SW480 (cell line): Measurements from ENCODE around the gene CSNK1A1L.
A peak's percentile ranks its signal among the peaks of the same experiment; 100 is the strongest.

ENCODE experiments used
- DNase-seq: peaks from one replicate; pipeline ENCODE4 v3.0.0-alpha.2; 2016; ENCODE audit warnings: low spot score

The CSNK1A1L gene

GRCh38 chr13:37106642-37107041, 1.2 kb upstream of the CSNK1A1L start:
- no peak for DNase-seq

- DNase-seq, result no peak
These were observed 2.6 kb downstream of the CSNK1A1L start for GRCh38 chr13:37102896-37103295.

GRCh38 chr13:37101201-37101600, 4.3 kb downstream of the CSNK1A1L start:
- DNase-seq, result no peak

DNA sequence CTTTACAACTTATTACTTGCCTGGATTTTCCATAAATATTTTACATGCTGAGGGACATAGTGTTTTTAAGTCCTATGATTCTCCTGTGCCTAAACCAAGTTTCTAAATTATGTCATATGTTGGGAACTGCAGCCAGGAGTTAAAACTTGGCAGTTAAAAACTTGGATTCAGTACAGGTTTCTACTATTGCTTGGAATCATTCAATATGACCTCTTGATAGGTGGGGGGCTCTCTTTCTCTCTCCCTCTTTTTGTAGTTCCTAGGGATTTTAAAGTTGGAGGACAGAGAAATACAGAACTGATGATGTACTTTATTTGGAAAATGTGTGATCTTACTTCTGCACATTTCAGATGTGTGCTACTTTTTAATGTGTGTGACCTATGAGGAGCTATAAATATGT, 4.7 kb downstream of the CSNK1A1L start:
- no peak for DNase-seq

DNA sequence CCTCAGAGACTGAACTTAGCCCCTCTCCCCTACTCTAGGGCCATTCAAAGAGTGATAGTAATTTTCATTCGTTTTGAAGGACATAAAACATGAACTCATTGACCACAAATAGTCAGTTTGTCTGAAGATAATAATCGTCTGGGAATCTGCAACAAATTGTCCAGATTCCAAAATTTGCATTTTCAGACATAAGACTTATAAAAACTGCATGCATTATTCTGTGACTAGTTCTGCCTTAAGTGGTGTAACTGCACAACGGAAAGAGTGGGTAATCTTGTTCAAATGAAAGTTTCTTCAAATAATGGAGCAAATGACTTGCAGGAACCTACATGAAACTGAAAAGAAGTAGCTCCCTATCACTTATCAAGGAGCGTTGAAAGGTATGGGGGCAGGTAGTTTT, 8.4 kb downstream of the CSNK1A1L start:
- no peak for DNase-seq

DNA sequence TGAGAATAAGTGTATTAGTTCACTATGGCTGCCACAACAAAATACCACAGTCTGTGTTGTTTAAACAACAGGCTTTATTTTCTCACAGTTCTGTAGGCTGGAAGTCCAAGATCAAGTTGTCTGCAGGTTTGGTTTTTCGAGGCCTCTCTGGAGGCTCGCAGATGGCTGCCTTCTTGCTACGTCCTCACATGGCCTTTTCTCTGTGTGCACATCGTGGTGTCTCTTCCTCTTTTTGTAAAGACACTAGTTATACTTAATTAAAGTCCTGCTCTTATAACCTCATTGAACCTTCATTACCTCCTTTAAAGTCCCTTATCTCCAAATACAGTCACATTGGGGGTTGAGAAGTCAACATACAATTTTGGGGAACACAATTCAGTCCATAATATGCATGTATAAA, 10.6 kb downstream of the CSNK1A1L start:
- no peak for DNase-seq

DNA sequence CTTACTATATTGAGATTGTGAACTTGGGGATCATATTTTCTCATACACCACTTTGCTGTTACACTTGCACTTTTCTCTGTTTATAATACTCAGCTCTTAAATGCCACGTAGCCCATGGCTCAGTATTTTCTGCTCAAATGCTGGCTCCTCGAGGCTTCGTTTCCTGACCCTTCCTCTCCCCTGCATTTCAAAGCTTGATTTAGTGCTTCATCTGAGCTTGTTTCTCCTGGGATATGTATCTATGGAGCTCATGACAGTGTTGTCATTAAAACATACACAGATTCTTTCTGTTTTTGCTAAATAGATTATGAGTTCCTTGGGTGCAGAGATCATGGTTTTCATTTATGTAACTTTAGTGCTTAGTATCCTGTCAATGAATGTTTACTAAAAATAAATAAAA, 11.4 kb downstream of the CSNK1A1L start:
- no peak for DNase-seq

DNA sequence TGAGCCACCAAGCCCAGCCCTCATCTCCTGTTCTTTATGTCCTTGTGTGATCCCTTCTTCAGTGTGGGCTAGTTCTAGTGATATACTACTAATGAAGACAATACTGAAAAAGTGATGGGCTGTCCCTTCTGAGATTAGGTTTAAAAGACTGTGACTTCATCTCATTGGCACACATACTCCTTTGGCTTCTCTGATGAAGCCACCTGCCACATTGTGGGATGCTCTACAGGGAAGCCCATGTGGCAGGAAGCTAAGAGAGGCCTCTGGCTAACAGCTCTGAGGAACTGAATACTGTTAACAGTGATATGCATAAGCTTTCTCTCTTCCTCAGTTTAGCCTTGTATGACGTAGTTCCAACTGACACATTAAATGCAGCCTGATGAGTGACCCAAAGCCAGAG, 13.6 kb downstream of the CSNK1A1L start:
- no peak for DNase-seq

DNA sequence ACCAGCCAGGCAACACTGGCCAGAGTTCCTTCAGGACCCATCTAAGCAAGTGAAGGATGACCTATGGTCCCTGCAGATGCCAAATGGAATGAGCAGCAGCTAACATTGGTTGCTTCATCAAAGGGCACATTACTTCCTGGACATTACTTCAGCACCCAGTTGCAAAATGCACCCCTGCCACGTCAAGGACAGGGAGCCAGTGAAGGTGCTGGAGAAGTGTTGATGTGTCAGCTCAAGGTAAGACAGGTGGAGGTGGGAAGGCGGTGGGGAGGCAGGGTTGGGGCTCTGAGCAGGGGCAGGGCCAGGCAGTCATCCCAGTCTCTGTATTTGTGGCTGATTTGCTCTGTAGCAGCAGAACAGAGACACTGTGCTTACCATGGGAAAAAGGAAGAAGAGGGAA, 14.6 kb downstream of the CSNK1A1L start:
- no peak for DNase-seq

GRCh38 chr13:37089495-37089894, 16.0 kb downstream of the CSNK1A1L start:
- no peak for DNase-seq

- DNase-seq, result no peak
These were observed 18.0 kb downstream of the CSNK1A1L start for GRCh38 chr13:37087486-37087885.

- DNase-seq, result no peak
These were observed 19.9 kb downstream of the CSNK1A1L start for GRCh38 chr13:37085606-37086005.

GRCh38 chr13:37076818-37077217, 28.6 kb downstream of the CSNK1A1L start:
- DNase-seq, result no peak

- no peak for DNase-seq
These were observed 30.3 kb downstream of the CSNK1A1L start for GRCh38 chr13:37075164-37075563.

DNA sequence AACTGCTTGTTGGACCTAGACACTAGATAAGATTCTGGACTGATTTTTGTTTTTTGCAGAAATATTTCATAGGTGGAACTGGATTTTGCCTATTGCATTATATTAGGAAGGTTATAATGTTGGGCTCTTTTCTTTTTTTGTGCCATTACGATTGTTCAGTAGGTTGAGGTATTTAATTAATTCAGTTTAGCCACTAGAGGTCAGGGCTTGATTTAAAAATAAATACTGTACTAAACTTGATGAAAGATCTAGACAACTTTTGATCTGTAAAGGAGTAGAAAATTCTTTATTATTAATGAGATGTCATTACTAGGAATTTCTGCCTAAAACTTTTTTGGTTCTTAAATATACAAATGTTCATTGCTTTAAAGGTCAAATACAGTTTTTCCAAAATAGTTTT, 30.8 kb downstream of the CSNK1A1L start:
- DNase-seq, result peak; percentile 55

DNA sequence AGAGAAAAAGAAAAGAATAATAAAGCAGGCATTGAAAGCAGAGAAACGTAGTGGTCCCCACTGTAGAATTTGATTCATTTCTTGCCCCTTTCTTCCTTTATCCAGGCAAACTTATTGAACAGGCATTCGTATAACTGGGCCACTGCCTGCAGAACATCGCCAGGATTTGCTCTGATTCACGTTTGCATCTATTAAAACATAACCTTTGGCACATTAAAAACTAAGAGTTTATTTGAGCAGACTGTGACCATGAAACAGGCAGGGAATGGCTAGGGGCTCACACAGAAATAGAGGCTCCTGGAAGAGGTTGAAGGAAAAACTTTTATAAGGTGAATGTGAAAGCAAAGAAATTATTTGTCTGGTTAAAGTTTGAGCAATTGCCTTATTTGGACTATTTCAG, 33.4 kb downstream of the CSNK1A1L start:
- DNase-seq, result no peak

GRCh38 chr13:37070956-37071355, 34.5 kb downstream of the CSNK1A1L start:
- DNase-seq, result no peak

- no peak for DNase-seq
These were observed 35.2 kb downstream of the CSNK1A1L start for GRCh38 chr13:37070145-37070695.

DNA sequence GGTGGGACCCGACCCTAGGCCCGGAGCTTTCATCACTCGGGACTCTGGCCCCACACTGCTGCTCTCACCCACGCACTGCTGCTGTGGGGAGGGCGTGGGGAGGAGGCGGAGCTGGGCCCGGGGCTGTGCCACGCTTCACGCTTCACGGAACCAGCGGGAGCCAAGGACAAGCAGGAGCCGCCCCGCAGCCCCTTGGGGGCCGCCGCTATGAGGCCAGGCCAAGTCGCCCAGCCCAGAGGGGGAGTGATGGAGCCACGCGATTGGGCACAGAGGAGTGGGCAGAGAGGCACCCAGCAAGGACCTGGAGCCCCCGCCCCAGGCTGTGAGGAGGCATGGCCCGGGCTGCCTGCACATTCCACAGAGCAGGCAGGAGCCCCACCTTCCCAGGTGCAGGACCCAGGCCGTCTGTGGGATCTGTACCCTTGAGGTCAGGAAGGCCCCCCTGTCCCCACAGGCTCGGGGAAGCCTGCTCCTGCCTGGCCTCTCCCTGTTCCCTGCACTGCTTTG, 35.8 kb downstream of the CSNK1A1L start:
- no peak for DNase-seq

DNA sequence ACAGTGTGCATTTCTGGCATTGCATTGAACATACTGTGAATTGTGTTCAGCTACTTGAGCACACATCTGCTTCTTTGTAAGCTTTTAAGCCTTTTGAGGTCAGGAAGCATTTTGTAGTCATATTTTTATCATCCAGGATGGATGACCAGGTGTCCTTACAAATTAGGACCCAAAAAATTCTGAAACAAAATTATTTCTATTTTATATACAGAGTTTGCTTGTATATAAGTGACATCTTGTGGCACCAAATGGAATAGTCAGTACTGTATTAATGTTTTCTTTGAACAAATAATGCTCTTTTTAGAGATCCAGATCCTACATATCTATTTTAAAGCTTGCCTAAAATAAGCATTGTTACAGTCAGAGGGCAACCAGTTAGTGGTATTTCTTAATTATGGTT, 36.5 kb downstream of the CSNK1A1L start:
- peak; percentile 25 for DNase-seq

DNA sequence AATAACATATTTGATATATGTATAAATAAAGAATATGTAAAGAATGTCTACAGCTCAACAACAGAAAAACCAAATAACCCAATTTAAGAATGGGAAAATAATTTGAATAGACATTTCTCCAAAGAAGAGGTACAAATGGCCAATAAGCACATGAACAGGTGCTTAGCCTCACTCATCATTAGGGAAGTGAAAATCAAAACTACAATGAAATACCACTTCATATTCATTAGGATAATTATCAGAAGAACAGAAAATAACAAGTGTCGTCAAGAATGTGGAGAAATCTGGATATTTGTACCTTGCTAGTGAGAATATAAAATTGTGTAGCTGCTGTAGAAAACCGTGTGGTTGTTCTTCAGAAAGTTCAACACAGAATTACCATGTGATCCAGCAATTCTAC, 37.6 kb downstream of the CSNK1A1L start:
- no peak for DNase-seq

DNA sequence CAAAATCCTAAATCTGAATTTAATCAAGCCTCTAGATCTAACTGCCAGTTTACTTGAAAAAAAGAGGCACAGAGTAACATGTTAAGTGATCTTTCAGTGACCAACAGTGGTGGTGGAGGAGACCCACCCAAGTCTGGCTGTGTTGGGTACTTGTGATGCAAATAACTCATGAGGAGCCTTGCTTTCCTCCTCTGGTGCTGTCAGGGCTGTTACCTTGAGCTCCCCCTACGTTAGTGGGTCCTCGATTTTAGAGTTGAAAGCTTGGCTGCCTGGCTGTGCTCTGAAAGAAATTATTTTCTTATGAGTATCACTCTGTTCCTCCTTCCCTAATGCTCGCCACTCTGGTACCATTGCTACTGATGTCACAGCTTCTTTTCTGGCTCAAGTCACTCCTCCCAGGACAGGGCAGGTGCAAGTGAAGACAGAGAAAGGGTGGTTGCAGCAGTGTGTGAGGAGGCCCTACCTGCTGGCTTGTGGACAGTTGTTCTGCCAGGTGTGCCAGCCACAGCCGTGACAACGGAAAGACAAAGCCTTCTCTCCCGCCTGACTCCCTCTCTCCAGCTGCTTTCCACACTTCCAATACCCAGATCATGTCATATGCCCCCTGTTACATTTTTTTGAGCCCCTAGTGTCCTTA, 39.5 kb downstream of the CSNK1A1L start:
- DNase-seq, result no peak

GRCh38 chr13:37059848-37060192, 45.6 kb downstream of the CSNK1A1L start:
- no peak for DNase-seq
